Cardiac fibroblast (primary cell): ENCODE data around the gene KCNT1.

Experiments used
- DNase-seq, 2 donors: peaks; one replicate each; pipeline versions ENCODE4 v3.0.0 to v3.0.0-alpha.2; 2010; ENCODE audit warnings: low read depth in 2 of 2
- H3K4me3 ChIP-seq, 2 donors: replicated peaks in 1 of 2; 1 replicate in 1 of 2; 2 replicates in 1 of 2; pipeline ENCODE4 v1.5.1; 2011; ENCODE audit warnings: low read depth in 2 of 2, low read length in 2 of 2, mild to moderate bottlenecking in 2 of 2, moderate library complexity in 1 of 2
- TF ChIP-seq, protein P1 (sequence below): IDR thresholded peaks from one replicate; pipeline ENCODE4 v1.5.1; 2011; ENCODE audit warnings: low read depth, mild to moderate bottlenecking, low read length, inconsistent platforms

The KCNT1 gene

DNA sequence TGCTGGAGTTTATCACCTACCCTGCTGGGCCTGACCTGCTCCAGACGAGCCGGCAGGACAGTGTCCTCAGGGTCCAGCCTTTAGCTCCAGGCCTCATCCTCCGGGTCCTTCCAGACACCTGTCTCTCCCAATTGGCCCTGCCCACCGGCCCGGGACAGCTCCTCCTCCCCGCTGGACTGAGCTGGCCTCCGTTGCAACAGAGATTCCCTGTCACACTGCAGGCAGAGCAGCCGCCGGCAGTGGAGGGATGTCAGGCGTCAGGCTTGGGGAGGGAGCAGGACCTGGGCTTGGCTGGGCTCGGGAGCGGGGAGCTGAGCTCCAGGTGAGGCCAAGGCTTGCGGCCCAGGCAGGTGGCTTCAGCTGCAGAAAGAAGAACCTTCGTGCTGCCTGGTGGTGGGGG, 1.7 kb downstream of the KCNT1 start:
- TF ChIP-seq, protein P1, sequence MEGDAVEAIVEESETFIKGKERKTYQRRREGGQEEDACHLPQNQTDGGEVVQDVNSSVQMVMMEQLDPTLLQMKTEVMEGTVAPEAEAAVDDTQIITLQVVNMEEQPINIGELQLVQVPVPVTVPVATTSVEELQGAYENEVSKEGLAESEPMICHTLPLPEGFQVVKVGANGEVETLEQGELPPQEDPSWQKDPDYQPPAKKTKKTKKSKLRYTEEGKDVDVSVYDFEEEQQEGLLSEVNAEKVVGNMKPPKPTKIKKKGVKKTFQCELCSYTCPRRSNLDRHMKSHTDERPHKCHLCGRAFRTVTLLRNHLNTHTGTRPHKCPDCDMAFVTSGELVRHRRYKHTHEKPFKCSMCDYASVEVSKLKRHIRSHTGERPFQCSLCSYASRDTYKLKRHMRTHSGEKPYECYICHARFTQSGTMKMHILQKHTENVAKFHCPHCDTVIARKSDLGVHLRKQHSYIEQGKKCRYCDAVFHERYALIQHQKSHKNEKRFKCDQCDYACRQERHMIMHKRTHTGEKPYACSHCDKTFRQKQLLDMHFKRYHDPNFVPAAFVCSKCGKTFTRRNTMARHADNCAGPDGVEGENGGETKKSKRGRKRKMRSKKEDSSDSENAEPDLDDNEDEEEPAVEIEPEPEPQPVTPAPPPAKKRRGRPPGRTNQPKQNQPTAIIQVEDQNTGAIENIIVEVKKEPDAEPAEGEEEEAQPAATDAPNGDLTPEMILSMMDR: no peak
- H3K4me3 ChIP-seq: no peak overlapping the region
- DNase-seq: no peak

GRCh38 chr9:135704483-135704882, 2.5 kb downstream of the KCNT1 start:
- TF ChIP-seq, protein P1: no peak
- no peak overlapping the region for H3K4me3 ChIP-seq
- peak in 1 of 2 donors; percentile 17 for DNase-seq

DNA sequence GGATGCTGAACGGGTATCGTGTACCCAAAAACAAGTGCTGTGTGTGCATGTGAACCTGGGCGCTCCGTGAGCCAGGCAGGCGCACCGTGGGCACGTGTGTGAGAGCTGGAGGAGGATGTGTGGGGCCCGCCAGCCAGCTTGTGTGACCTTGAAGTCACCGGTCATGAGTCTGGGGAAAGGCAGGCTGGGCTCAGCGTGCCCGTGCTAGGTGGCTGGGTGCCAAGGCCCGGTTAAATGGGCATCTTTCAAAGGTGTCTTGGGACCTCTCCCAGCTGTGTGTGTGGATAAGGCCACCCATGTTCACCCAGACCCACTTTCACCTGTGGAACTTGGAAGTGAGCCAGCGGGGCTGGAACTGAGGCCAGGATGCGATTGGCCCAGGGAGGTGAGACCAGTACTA, 3.4 kb downstream of the KCNT1 start:
- TF ChIP-seq, protein P1: no peak
- no peak for DNase-seq
- no peak overlapping the region for H3K4me3 ChIP-seq

- TF ChIP-seq, protein P1: no peak
- DNase-seq: no peak
- H3K4me3 ChIP-seq: no peak overlapping the region
Observed at GRCh38 chr9:135706288-135706687, 4.3 kb downstream of the KCNT1 start.

- no peak for DNase-seq
- TF ChIP-seq, protein P1: no peak
- no peak overlapping the region for H3K4me3 ChIP-seq
Observed at GRCh38 chr9:135707252-135708138, 5.5 kb downstream of the KCNT1 start.

- DNase-seq: no peak
- TF ChIP-seq, protein P1: no peak
Observed at GRCh38 chr9:135708164-135708563, 6.2 kb downstream of the KCNT1 start.

More at GRCh38 chr9:135708164-135708563, 6.2 kb downstream of the KCNT1 start:
- no peak overlapping the region for H3K4me3 ChIP-seq
